Pancreas (tissue), 10 donors: ENCODE results near the gene SUCNR1. TPM values are rescaled to one million over a fixed set of nuclear protein-coding genes. Genes with fewer than 3 reads are reported as not detected.
"Not testable (repeated sequence)": the region's sequence is repeated elsewhere in the genome, so short reads cannot be mapped to it uniquely, and the experiment has no call there.

ENCODE experiments used
- ATAC-seq, 4 donors: fragments of 200-7000 bp; cut with Tn5 transposase; one replicate each; pipeline versions ENCODE4 v1.8.0 to v1.9.1; 2020; ENCODE audit warnings: mild to moderate bottlenecking in 4 of 4, moderate library complexity in 4 of 4
- DNase-seq, 6 donors: peaks; one replicate each; pipeline ENCODE4 v3.0.0-alpha.2; 2020
- FAIRE-seq: peaks from 2 replicates; lab custom pipeline; 2012; peaks lifted over from hg19 to GRCh38; lab: Jason Lieb, UNC
- H3K27ac ChIP-seq, 4 donors: fragments of 200-600 bp; sonication (generic); 1 replicate in 3 of 4; 2 replicates in 1 of 4; pipeline versions ENCODE4 v1.5.0 to v1.8.0; 2020
- H3K27me3 ChIP-seq, 4 donors: fragments of 200-600 bp; one replicate each; pipeline ENCODE4 v1.8.0; 2021
- H3K36me3 ChIP-seq, 3 donors: fragments of 200-600 bp; sonication (generic) in 1 of 3; one replicate each; pipeline versions ENCODE4 v1.5.0 to v1.8.0; 2020 to 2021
- H3K4me1 ChIP-seq, 3 donors: fragments of 200-600 bp; one replicate each; pipeline ENCODE4 v1.8.0; 2021
- H3K4me3 ChIP-seq, 4 donors: fragments of 200-600 bp; sonication (generic) in 2 of 4; one replicate each; pipeline versions ENCODE4 v1.5.0 to v1.8.0; 2020 to 2021
- H3K9me3 ChIP-seq, 4 donors: fragments of 200-600 bp; one replicate each; pipeline ENCODE4 v1.8.0; 2021
- CTCF ChIP-seq, 4 donors: fragments of 200-600 bp; sonication (generic) in 3 of 4; IDR thresholded peaks; one replicate each; pipeline versions ENCODE4 v1.5.0 to v1.8.0; 2021; ENCODE audit warnings: antibody characterized with exemption in 4 of 4
- WGBS, 2 donors: extraction: QIAGEN DNeasy Blood & Tissue Kit; methylation state at CpG; one replicate each; pipeline ENCODE4 v1.1.7; 2013; 5-methylcytosine and 5-hydroxymethylcytosine counted together
- intact Hi-C, 3 donors: fragments of 100-400 bp; cut with DNase I; formaldehyde crosslinking; loops; one replicate each; pipeline versions ENCODE4 v1.11.1 to v1.14.2; 2022
- polyA plus RNA-seq, 2 donors: library from polyadenylated mRNA; stranded (reverse); fragments of 200-250 nt; gene quantifications; one replicate each; pipeline ENCODE4 v1.2.3, GENCODE V29; 2013
- total RNA-seq, 6 donors: library from RNA; stranded (reverse); fragmentation: NEBNext Ultra II Directional in 4 of 6; extraction: Animal tissue kit (Norgen Biotek cat#: 25700) in 4 of 6; gene quantifications; one replicate each; pipeline versions ENCODE4 v1.2.1 to v1.2.4, GENCODE V29; 2021 to 2023
- donor health status: healthy with polysubstance abuse.
- donor health status: DM: no; HTN: no; CAD: no; lungs with moderate emphysema.
- donor health status: DM: no; HTN: no; CAD: no.
- donor health status: control.
- donor health status: control.
- donor health status: Bipolar disorder and iron deficiency.
- donor health status: DM: yes; HTN: yes; CAD: no.
- donor health status: DM: no; HTN: no; CAD: no.
- donor health status: DM: no; HTN: no; CAD: no.
- donor health status: DM: yes; HTN: yes; CAD: no.

Gene SUCNR1
- total and polyA plus RNA-seq, 8 donors, result 0.02 to 0.23 (median 0.09) TPM; not detected in 1

DNA sequence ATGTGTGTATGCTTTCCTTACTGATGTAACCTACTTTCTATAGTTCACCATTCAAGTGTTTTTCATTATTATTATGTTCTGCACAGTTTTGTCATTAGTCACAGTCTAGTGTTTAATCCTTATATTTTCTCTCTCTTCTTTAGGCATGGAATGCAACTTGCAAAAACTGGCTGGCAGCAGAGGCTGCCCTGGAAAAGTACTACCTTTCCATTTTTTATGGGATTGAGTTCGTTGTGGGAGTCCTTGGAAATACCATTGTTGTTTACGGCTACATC lies 6.9 kb downstream of the SUCNR1 start:
- FAIRE-seq (no peak), DNase-seq (no peak), ATAC-seq (no peak)
- no peak for TF ChIP-seq CTCF (IDR thresholded peaks at IDR 0.05)
- no peak overlapping the region for H3K27ac ChIP-seq
- H3K4me3 ChIP-seq, result no peak overlapping the region
- H3K9me3 ChIP-seq, result no peaks in the 10 kb centered on the region
- intact Hi-C loops, result no loop called here
- no peaks in the 10 kb centered on the region for H3K4me1 ChIP-seq
- H3K27me3 ChIP-seq, result peaks cover 0 to 4% (median 0%) of the 10 kb centered on the region in 4 donors
- WGBS, 2 donors, result 75 to 76% methylated on average over 2 of the region's 2 CpGs
- no peaks in the 10 kb centered on the region for H3K36me3 ChIP-seq

GRCh38 chr3:151881137-151881536 lies 7.7 kb downstream of the SUCNR1 start:
- TF ChIP-seq CTCF (IDR thresholded peaks at IDR 0.05), result no peak

GRCh38 chr3:151885397-151885796 lies 12.0 kb downstream of the SUCNR1 start:
- FAIRE-seq, intact Hi-C loops: not testable (repeated sequence)
- 87 to 92% methylated on average over 3 of the region's 3 CpGs for WGBS, 2 donors

More at GRCh38 chr3:151881137-151881536, 7.7 kb downstream of the SUCNR1 start:
- DNase-seq, result no peak
- Histone ChIP-seq H3K4me3 (no peak overlapping the region), H3K27ac (no peak overlapping the region), H3K4me1 (no peaks in the 10 kb centered on the region), H3K9me3 (no peaks in the 10 kb centered on the region), H3K36me3 (no peaks in the 10 kb centered on the region), H3K27me3 (peaks cover 0 to 4% (median 0%) of the 10 kb centered on the region in 4 donors)
- 90 to 92% methylated on average over 6 of the region's 6 CpGs for WGBS, 2 donors
- no peak for ATAC-seq
- no peak for FAIRE-seq
- intact Hi-C loops, result no loop called here

DNA sequence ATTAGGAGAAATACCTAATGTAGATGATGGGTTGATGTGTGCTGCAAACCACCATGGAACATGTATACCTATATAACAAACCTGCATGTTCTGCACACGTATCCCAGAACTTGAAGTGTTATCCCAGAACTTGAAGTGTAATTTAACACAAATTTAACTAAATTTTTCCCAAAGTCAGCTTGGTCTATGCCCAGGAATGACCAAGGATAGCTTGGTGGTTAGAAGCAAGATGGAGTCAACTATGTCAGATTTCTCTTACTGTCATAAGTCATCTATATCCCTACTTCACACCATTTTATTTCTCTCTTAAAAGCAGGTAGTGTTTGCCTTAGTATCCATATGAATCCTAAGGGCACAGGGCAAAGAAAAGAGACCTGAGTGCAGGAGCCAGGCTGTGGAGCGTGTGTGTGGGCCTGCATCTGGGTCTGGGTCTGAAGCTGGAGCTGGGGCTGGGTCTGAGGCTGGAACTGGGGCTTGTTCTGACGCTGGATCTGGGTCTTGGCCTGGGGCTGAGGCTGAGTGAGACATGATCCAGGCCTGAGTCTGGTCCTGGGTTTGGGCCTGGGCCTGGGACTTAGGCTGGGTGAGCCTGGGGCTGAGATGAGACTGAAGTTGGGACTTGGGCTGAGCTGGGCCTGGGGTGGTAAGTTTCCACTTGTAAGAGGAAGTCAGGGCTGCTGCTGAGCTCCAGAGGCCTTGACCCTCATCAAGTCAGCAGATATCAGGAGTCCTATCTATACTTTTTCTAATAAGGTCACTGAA lies 14.2 kb downstream of the SUCNR1 start:
- DNase-seq, ATAC-seq, H3K36me3 ChIP-seq, H3K27ac ChIP-seq, H3K27me3 ChIP-seq, FAIRE-seq, H3K4me3 ChIP-seq, intact Hi-C loops, H3K9me3 ChIP-seq, H3K4me1 ChIP-seq: not testable (repeated sequence)
- 91 to 100% methylated on average over 1 of the region's 3 CpGs for WGBS, 2 donors

More at GRCh38 chr3:151885397-151885796, 12.0 kb downstream of the SUCNR1 start:
- not testable (repeated sequence) for DNase-seq, H3K4me3 ChIP-seq, H3K27ac ChIP-seq, ATAC-seq, H3K27me3 ChIP-seq, H3K9me3 ChIP-seq, H3K36me3 ChIP-seq, H3K4me1 ChIP-seq

DNA sequence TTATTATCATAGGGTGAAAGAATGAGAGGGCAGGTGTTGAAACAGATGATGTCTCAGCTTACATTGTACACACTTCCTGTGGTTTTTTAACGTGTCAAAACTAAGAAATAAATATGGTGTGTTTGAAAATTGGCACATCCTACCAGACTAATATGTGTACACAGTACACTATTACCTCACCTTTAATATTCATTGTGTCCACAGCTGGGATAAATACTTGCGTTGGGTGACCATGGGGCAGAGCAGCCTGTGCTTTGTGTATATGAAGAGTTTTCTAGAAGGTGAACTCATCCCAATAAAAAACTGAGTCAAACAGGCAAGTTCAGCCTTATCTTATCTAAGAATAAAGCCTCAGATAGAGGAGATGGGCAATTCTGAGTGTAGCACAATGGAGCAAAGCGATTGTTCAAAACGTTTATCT lies 17.3 kb downstream of the SUCNR1 start:
- H3K27me3 ChIP-seq, result no peaks in the 10 kb centered on the region
- H3K9me3 ChIP-seq, result no peaks in the 10 kb centered on the region
- ATAC-seq, result peak in 2 of 4 donors; percentile 49 to 60
- no peaks in the 10 kb centered on the region for H3K4me1 ChIP-seq
- H3K27ac ChIP-seq, result no peak overlapping the region
- no peak for TF ChIP-seq CTCF (IDR thresholded peaks at IDR 0.05)
- no peak overlapping the region for H3K4me3 ChIP-seq
- intact Hi-C loops, result no loop called here
- H3K36me3 ChIP-seq, result no peaks in the 10 kb centered on the region
- no peak for DNase-seq
- 34 to 35% methylated on average over 4 of the region's 4 CpGs for WGBS, 2 donors
- no peak for FAIRE-seq

DNA sequence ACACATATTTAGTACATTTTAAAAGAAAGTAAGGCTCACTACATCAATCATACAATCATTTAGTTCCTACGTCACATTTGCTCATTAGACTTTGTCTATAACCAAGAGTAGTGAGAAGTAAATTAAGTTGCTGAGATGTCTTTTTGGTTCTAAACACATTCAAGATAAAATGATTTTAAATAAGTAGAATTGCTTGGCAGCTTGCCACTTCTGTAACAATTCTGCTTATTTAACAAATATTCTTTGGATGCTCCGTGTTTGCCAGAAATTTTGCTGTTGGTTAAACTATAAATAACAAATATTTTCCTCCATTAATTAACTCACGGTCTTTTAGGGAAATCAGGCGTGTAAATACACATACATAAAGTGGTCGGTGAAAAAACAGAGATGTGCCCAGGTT lies 18.3 kb downstream of the SUCNR1 start:
- no peak for TF ChIP-seq CTCF (IDR thresholded peaks at IDR 0.05)
- Histone ChIP-seq H3K36me3 (no peaks in the 10 kb centered on the region), H3K4me3 (no peak overlapping the region), H3K4me1 (no peaks in the 10 kb centered on the region), H3K27me3 (no peaks in the 10 kb centered on the region), H3K27ac (no peak overlapping the region), H3K9me3 (no peaks in the 10 kb centered on the region)
- FAIRE-seq, result no peak
- ATAC-seq, result no peak
- WGBS, 2 donors, result 50 to 65% methylated on average over 5 of the region's 5 CpGs
- DNase-seq, result no peak
- intact Hi-C loops, result no loop called here
